ENCODE results near the gene UTF1. TPM values are rescaled to one million over a fixed set of nuclear protein-coding genes. Genes with fewer than 3 reads are reported as not detected.

UTF1 gene
- total RNA-seq, 1 donor from 2014 or later = not detected

- DNase-seq (ENCODE audit: low read depth in 2 of 2) = no peak
Observed at GRCh38 chr10:133277277-133277992, 47.4 kb downstream of the UTF1 start.

GRCh38 chr10:133277993-133278576 lies 48.1 kb downstream of the UTF1 start:
- DNase-seq (ENCODE audit: low read depth in 2 of 2) = no peak

- peak in 1 of 2 donors; percentile 55 for DNase-seq (ENCODE audit: low read depth in 2 of 2)
Observed at GRCh38 chr10:133278577-133279265, 48.7 kb downstream of the UTF1 start.

- DNase-seq (ENCODE audit: low read depth in 2 of 2) = no peak
Observed at GRCh38 chr10:133279326-133280226, 49.6 kb downstream of the UTF1 start.

- DNase-seq (ENCODE audit: low read depth in 2 of 2) = no peak
Observed at GRCh38 chr10:133280391-133281059, 50.5 kb downstream of the UTF1 start.

GRCh38 chr10:133281084-133281483 lies 51.1 kb downstream of the UTF1 start:
- no peak for DNase-seq (ENCODE audit: low read depth in 2 of 2)

Other genes starting within 250 kb of the UTF1 start
- gene ADGRA1, start 142.3 kb upstream of the UTF1 start, total RNA-seq = under 0.01 TPM in 1 of 2 replicates, not detected in the other
- 0.20 TPM in 1 of 2 replicates, not detected in the other for gene KNDC1, start 70.0 kb upstream of the UTF1 start, total RNA-seq
- gene VENTX, start 7.6 kb downstream of the UTF1 start, total RNA-seq = not detected in 2 replicates
- 0.22 and 0.40 TPM in 2 replicates for gene ADAM8, start 46.7 kb downstream of the UTF1 start, total RNA-seq
- gene TUBGCP2, start 78.7 kb downstream of the UTF1 start, total RNA-seq = 32.0 and 35.3 TPM in 2 replicates
- gene ZNF511, start 78.7 kb downstream of the UTF1 start, total RNA-seq = 16.8 and 24.8 TPM in 2 replicates
- gene CALY, start 106.7 kb downstream of the UTF1 start, total RNA-seq = 0.22 TPM in 1 of 2 replicates, not detected in the other
- gene PRAP1, start 117.2 kb downstream of the UTF1 start, total RNA-seq = not detected in 2 replicates
- 13.1 and 18.7 TPM in 2 replicates for gene FUOM, start 127.8 kb downstream of the UTF1 start, total RNA-seq
- gene ECHS1, start 143.1 kb downstream of the UTF1 start, total RNA-seq = 58.0 and 58.1 TPM in 2 replicates
- gene PAOX, start 149.0 kb downstream of the UTF1 start, total RNA-seq = 4.4 and 6.9 TPM in 2 replicates
- 25.9 and 29.4 TPM in 2 replicates for gene MTG1, start 163.9 kb downstream of the UTF1 start, total RNA-seq
- under 0.01 TPM in 1 of 2 replicates, not detected in the other for gene SPRN, start 194.4 kb downstream of the UTF1 start, total RNA-seq
- gene SCART1, start 223.7 kb downstream of the UTF1 start, total RNA-seq = 0.22 and 0.40 TPM in 2 replicates

All from lung microvascular endothelial cell (primary cell).